ENCODE data around the gene CYTH3. TPM values are rescaled to one million over a fixed set of nuclear protein-coding genes. Genes with fewer than 3 reads are reported as not detected.
"Not testable (repeated sequence)": the region's sequence is repeated elsewhere in the genome, so short reads cannot be mapped to it uniquely, and the experiment has no call there.

CYTH3 gene
- total RNA-seq, 1 donor from 2014 or later: 15.6 TPM

DNA sequence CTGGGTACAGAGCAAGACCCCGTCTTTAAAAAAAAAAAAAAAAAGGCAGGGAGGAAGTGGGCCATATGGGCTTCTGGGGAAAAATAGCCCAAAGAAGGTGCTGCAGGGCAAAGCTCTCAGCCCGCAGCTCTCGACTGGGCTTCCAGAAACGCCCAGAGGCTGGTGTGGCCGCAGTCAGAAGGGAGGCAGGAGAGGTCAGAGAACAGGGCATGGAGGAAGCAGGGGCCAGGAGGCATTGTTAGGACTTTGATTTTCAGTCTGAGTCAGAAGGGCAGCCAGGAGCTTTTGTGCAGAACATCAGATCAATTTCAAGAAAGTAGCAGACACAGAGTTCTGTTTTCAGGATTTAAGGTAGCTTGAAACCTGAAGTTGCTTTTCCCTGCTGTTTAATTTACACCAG, 35.3 kb upstream of the CYTH3 start:
- DNase-seq (ENCODE audit: low read depth): no peak

DNA sequence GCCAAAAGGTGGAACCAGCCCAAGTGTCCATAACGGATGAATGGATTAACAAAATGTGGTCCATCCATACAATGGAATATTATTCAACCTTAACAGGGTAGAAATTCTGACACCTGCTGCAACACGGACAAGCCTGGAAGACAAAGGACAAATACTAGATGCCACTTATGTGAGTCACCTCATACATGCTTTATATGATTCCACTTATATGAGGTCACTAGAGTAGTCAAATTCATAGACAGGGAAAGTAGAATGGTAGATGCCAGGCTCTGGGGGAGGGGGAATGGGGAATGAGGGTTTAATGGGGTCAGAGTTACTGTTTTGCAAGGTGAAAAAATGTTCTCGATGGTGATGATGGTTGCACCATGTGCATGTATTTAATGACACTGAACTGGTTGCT, 34.0 kb upstream of the CYTH3 start:
- peak; percentile 76 for DNase-seq (ENCODE audit: low read depth)
- H3K4me3 ChIP-seq (ENCODE audit: low read depth, low read length): no peak overlapping the region
- TF ChIP-seq, protein P1, sequence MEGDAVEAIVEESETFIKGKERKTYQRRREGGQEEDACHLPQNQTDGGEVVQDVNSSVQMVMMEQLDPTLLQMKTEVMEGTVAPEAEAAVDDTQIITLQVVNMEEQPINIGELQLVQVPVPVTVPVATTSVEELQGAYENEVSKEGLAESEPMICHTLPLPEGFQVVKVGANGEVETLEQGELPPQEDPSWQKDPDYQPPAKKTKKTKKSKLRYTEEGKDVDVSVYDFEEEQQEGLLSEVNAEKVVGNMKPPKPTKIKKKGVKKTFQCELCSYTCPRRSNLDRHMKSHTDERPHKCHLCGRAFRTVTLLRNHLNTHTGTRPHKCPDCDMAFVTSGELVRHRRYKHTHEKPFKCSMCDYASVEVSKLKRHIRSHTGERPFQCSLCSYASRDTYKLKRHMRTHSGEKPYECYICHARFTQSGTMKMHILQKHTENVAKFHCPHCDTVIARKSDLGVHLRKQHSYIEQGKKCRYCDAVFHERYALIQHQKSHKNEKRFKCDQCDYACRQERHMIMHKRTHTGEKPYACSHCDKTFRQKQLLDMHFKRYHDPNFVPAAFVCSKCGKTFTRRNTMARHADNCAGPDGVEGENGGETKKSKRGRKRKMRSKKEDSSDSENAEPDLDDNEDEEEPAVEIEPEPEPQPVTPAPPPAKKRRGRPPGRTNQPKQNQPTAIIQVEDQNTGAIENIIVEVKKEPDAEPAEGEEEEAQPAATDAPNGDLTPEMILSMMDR (conservative IDR thresholded peaks at IDR 0.05; ENCODE audit: low read depth, low read length): no peak

More for the DNA sequence above, 35.3 kb upstream of the CYTH3 start:
- H3K4me3 ChIP-seq (ENCODE audit: low read depth, low read length): no peak overlapping the region
- TF ChIP-seq, protein P1 (conservative IDR thresholded peaks at IDR 0.05; ENCODE audit: low read depth, low read length): no peak

DNA sequence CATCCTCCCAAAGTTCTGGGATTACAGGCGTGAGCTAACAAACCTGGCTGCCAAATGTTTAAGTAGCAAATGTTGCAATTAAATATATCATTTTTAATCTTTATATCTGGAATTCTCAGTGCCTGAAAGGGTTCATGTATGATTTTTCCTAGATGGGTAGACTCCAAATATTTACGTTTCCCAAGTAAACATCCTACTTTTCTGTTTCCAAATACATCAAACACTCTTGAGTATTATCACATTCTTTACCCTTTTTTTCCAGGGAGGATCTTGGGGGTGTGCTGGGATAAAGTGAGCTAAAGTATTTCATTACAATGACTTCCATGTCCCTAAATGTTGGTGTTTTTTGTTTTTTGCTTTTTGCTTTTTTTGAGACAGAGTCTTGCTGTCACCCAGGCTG, 32.9 kb upstream of the CYTH3 start:
- TF ChIP-seq, protein P1 (conservative IDR thresholded peaks at IDR 0.05; ENCODE audit: low read depth, low read length): no peak
- DNase-seq (ENCODE audit: low read depth): no peak
- no peak overlapping the region for H3K4me3 ChIP-seq (ENCODE audit: low read depth, low read length)

DNA sequence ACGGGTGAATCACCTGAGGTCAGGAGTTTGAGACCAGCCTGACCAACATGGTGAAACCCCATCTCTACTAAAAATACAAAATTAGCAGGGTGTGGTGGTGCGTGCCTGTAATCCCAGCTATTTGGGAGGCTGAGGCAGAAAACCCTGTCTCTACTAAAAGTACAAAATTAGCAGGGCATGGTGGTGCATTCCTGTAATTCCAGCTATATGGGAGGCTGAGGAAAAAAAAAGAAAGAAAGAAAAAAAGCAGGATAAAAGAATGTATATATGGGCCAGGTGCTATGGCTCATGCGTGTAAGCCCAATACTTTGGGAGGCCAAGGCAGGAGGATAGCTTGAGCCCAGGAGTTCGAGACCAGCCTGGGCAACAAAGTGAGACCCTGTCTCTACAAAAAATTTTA, 29.0 kb upstream of the CYTH3 start:
- H3K4me3 ChIP-seq (ENCODE audit: low read depth, low read length); DNase-seq (ENCODE audit: low read depth): not testable (repeated sequence)

DNA sequence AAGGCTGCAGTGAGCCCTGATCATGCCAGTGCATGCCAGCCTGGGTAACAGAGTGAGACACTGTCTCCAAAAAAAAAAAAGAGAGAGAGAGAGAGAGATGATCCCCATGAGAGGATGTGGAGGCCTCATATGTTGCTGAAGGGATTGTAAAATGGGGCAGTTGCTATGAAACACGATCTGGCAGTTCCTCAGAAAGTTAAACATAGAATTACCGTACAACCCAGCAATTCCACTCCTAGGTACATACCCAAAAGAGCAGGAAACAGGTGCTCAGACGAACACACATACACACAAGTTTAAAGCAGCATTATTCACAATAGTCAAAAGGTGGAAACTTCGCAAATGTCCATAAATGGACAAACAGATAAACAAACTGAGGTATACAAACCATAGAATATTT, 27.4 kb upstream of the CYTH3 start:
- no peak overlapping the region for H3K4me3 ChIP-seq (ENCODE audit: low read depth, low read length)
- no peak for DNase-seq (ENCODE audit: low read depth)
- TF ChIP-seq, protein P1 (conservative IDR thresholded peaks at IDR 0.05; ENCODE audit: low read depth, low read length): no peak

DNA sequence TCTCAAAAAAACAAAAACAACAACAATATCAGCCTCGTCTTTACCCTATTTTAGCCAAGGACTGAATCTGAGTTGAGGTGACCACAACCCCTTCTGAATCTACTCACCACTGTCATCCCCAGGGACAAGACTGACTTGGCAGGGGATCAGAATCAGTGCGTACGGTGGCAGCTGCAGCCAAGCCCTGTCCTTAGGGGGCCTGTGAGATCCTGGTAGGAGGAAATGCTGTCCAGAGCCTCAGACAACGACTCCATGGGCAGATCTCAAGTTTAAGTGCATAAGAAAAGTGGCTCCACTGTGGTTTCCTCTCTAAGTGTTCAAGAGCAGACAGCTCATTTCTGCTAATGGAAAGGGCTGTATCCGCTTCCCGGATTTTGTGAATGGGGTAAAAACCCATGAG, 22.4 kb upstream of the CYTH3 start:
- no peak overlapping the region for H3K4me3 ChIP-seq (ENCODE audit: low read depth, low read length)
- TF ChIP-seq, protein P1 (conservative IDR thresholded peaks at IDR 0.05; ENCODE audit: low read depth, low read length): no peak
- no peak for DNase-seq (ENCODE audit: low read depth)

DNA sequence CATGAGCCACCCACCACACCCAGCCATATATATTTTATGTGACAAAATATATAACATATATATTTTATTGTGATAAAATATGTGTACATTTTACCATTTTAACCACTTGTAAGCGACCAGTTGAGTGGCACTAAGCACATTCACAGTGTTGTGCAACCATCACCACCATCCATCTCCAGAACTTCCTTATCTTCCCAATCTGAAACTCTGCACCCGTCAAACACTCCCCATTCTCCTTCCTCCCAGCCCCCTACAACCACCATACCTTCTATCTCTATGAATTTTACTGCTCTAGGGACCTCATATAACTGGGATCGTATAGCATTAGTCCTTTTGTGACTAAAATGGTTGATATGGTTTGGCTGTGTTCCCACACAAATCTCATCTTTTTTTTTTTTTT, 20.8 kb upstream of the CYTH3 start:
- no peak for DNase-seq (ENCODE audit: low read depth)
- TF ChIP-seq, protein P1 (conservative IDR thresholded peaks at IDR 0.05; ENCODE audit: low read depth, low read length): no peak
- H3K4me3 ChIP-seq (ENCODE audit: low read depth, low read length): no peak overlapping the region

DNA sequence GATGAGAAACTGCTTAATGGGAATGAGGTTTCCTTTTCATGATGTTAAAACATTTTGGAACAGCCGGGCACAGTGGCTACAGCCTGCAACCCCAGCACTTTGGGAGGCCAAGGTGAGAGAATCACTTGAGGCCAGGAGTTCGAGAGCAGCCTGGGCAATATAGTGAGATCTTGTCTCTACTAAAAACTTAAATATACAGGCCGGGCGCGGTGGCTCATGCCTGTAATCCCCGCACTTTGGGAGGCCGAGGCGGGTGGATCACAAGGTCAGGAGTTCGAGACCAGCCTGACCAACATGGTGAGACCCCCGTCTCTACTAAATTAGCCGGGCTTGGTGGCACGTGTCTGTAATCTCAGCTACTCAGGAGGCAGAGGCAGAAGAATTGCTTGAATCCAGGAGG, 19.5 kb upstream of the CYTH3 start:
- not testable (repeated sequence) for H3K4me3 ChIP-seq (ENCODE audit: low read depth, low read length); DNase-seq (ENCODE audit: low read depth)
